SW 1271 (cell line): ENCODE data around the gene CAPZA2.
"Not testable (repeated sequence)": the region's sequence is repeated elsewhere in the genome, so short reads cannot be mapped to it uniquely, and the experiment has no call there.

Experiments
- DNase-seq, 2 experiments: peaks; one replicate each; lab custom pipeline; 2025; lab: John Stamatoyannopoulos, UW

CAPZA2 gene

GRCh38 chr7:116953906-116954838 lies 91.8 kb downstream of the CAPZA2 start:
- peak; percentile 44 to 83 for DNase-seq

- no peak for DNase-seq
Observed at GRCh38 chr7:116955340-116955739, 93.0 kb downstream of the CAPZA2 start.

GRCh38 chr7:116955801-116956476 lies 93.6 kb downstream of the CAPZA2 start:
- no peak for DNase-seq

GRCh38 chr7:116956477-116956804 lies 94.1 kb downstream of the CAPZA2 start:
- DNase-seq, result no peak

- DNase-seq, result no peak
Observed at GRCh38 chr7:116957874-116958273, 95.5 kb downstream of the CAPZA2 start.

- DNase-seq, result not testable (repeated sequence)
Observed at GRCh38 chr7:116961966-116962673, 99.7 kb downstream of the CAPZA2 start.

GRCh38 chr7:116963234-116963633 lies 100.8 kb downstream of the CAPZA2 start:
- DNase-seq, result no peak

GRCh38 chr7:116966601-116967000 lies 104.2 kb downstream of the CAPZA2 start:
- no peak for DNase-seq

- DNase-seq, result no peak
Observed at GRCh38 chr7:116967254-116967922, 105.0 kb downstream of the CAPZA2 start.

GRCh38 chr7:116967983-116968382 lies 105.6 kb downstream of the CAPZA2 start:
- DNase-seq, result no peak

GRCh38 chr7:116968631-116969030 lies 106.2 kb downstream of the CAPZA2 start:
- no peak for DNase-seq

- DNase-seq, result no peak
Observed at GRCh38 chr7:116969371-116969902, 107.0 kb downstream of the CAPZA2 start.

- no peak for DNase-seq
Observed at GRCh38 chr7:116970238-116970910, 108.0 kb downstream of the CAPZA2 start.

GRCh38 chr7:116971153-116971552 lies 108.8 kb downstream of the CAPZA2 start:
- DNase-seq, result not testable (repeated sequence)
